GM19372 (cell line): ENCODE data around the gene PRKCE.

Experiments used
- ATAC-seq: cut with Tn5 transposase; IDR thresholded peaks from one replicate; pipeline ENCODE4 v1.9.1; 2021; ENCODE audit warnings: mild to moderate bottlenecking, low read depth, moderate library complexity; ENCODE audit not compliant: unreplicated experiment

Gene PRKCE

DNA sequence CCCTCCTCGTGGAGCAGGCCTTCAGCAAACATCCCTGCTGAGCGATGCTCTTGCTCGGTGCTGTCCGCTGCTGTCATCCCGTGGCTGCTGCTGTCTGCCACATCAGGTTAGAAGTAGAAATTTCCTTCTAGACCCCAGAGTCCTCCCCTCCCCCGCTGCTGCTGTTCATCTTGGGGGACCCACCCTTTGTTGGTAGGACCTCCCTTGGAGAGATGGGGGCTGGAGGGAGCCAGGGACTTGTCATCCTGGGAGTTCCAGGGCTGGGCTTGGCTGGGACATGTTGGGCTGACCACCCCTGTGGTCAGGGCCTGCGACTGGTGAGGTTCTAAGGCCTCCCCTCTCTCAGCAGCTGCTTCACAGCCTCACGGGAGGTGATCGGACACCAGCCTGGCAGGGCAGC is 122.4 kb downstream of the PRKCE start:
- ATAC-seq = no peak

GRCh38 chr2:45774688-45775244 is 123.3 kb downstream of the PRKCE start:
- no peak for ATAC-seq

DNA sequence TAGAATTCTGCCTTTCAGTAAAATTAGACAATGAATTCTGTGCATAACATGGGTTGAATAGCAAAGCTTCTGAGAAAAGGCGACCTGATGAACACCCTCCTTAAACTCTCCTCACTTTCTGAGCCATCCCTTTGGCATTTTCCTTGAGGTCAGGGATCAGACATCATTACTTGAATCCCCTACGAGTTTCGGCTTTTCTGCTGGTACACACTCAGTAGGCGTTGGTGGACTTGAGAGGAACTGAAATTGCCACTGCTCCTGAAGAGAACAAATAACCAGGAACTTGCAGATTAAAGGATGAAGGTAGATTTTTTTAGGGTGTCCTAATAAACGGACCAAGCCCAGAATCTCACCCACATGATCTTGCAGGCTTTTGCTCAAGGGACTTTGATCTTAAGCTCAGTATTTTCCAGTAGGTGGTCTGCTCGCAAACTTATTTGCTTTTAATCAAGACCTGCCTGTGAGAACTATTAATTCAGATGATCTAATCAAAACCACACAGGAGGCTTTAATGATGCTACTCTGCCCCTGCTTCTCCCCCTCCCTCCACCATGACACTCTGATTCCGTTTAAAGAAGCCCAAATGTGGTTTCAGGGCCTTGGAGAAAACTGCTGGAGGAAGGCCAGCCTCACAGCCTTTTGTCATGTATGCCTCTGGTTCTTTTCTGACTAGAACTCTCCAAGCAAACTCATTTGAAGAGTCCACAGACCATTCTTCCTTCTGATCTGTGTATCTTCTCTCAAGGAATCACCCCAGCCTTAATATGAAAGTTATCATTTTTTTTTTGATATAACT is 124.9 kb downstream of the PRKCE start:
- no peak for ATAC-seq

GRCh38 chr2:45777996-45778719 is 126.7 kb downstream of the PRKCE start:
- ATAC-seq = no peak

DNA sequence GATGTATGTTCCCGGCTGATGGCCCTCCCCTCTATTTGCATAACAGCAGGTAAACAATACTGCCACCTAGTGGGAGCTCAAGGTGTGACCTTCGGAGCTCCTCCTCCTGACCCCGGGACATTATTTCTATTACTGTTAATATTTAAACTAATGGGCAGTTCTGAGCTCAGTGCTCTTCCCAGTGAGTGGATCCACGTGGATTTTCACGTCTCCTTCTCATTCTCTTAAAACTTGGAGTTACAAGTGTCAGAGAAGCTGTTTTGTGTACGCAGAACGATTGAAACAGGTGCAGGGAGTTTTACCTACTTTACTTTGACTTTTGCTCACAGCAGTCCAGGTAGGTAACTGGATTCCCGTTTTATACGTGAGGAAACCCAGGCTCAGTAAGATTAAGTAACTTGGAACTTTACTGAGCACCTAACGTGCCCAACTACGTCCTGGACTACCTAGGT is 127.3 kb downstream of the PRKCE start:
- no peak for ATAC-seq

DNA sequence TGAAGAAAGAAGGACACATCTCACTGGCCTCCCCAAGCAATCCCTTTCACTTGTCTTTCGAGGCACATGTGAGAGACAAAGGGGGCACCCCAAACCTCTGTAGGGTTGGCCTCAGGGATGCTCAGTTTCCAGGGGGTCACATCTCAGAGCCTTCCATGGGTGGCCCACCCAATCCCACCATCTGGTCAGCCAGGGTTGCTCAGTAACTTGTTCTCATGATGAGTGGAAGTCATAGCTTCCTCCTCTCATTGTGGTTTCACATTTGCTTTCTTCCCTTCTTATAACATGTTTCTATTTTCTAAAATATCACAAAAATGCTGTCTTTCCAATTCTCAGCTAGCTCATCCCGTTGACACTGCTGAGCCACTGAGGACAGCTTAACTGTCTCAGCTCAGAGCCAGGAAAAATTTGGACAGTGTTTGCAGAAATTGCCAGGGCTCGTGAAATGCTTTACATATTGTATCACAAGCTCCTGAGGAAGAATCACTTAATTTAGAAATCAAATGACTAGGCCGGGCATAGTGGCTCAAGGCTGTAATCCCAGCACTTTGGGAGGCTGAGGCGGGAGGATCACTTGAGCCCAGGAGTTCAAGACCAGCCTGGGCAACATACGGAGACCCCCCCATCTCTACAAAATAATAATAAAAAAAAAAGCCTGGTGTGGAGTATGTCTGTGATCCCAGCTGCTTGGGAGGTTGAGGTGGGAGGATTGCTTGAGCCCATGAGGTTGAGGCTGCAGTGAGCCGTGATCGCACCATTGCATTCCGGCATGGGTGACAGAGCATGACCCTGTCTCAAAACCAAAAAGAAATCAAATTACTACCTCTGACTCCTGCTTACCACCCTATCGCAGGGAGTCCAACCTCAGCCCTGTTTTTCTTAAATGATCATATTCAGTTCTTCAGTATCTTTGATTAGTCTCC is 129.3 kb downstream of the PRKCE start:
- ATAC-seq = no peak

DNA sequence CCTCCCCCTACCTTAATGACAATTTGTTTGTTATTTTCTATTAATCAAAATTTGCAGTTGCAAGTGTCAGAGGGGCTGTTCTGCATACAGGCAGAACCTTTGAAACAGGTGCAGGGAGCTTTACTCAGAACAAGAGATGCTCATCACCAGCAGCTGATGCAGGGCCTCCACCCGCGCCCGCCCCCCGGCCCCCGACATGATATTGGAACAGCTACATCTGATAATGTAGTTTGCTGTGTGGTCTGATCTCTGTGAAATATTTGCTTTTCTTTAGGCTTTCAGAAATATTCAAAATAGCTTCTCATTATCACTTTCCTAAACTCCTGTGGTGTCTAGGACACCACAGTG is 130.0 kb downstream of the PRKCE start:
- no peak for ATAC-seq

DNA sequence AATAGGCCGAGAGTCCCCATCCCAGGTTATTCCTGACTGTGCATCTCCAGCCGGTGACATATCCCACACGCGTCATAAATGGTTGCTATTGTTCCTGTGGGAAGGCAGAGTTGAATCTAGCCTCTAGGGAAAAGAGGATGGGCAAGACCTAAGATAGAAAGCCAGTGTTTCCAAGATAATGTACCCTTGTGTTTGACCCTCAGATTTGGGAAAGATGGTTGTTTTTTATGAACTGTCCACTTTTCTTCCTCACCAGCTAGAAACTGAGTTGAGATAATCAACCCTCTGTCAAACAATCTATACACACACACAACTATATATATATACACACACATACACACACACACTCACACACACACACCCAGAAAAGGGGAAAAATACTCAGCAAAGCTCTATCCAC is 131.0 kb downstream of the PRKCE start:
- no peak for ATAC-seq

DNA sequence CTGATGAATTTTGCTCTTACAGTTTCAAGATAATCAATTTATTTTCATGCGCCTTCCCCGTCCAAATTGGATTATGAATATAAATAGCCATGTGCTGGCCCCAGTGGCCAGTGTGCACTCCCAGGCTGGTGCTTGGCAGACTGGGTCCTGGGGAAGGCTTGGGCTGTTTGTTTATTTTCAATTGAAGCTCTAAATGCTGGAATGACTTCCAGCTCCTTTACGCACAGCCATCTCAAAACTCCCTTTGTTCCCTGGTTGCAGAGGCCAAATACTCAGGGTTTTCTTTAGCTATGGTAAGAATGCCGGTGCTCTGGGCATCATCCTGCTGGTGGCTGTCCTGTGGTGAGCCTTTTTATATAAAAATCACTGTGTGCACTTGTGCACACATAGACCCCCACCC is 131.5 kb downstream of the PRKCE start:
- ATAC-seq = no peak

DNA sequence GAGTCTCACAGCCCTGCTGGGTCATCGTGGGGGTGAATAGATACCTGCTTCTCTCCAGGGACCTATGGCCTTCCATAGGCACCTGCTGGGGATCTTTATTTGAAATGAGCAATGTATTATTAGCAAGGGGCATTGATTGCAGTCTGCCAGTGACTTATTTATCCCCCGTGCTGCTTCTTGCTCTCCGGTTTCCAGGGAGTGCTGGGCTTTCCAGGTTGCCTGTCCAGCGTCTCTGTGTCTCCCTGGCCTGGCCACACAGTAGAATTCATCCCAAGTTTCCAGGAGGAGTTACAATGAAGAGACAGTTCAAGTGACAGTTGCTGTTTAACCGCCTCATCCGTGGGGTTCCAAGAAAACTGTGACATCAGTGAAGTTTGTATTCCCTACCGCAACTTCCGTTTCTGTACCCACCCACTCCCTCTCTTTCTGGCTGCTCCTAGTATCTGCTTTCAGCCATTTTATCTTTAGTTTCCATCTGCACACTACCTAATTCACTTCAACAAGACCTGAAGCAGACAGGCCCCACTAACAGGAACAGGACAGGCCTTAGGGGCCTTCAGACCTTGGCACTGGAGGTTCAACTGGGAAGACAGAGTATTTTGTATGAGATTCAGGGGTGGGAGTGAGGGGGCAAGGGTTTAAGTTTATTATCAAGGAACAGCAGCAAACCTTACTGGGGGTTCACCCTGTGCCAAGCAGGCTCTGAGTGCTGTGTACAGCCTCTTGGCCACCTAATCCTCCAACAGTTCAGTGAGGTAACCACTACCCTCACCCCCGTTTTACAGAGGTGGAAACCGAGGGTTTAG is 134.8 kb downstream of the PRKCE start:
- ATAC-seq = no peak

- no peak for ATAC-seq
Measured at GRCh38 chr2:45786836-45787357, 135.4 kb downstream of the PRKCE start.

GRCh38 chr2:45788401-45788800 is 136.9 kb downstream of the PRKCE start:
- ATAC-seq = no peak

DNA sequence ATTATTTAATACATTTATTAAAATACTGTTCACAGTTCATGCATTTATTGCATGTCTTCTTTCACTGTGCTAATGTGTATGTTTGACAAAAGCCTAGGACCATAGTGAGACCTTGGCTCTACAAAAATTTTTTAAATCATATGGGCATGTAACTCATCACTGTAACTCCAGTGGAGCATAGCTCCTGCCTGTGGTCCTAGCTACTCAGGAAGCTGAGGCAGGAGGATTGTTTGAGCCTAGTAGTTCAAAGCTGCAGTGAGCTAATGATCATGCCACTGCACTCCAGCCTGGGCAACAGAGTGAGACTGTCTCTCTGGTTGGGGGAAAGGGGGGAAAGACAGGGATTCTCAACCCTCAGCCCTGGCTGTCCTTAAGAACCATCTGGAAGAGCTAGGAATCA is 137.8 kb downstream of the PRKCE start:
- ATAC-seq = no peak

DNA sequence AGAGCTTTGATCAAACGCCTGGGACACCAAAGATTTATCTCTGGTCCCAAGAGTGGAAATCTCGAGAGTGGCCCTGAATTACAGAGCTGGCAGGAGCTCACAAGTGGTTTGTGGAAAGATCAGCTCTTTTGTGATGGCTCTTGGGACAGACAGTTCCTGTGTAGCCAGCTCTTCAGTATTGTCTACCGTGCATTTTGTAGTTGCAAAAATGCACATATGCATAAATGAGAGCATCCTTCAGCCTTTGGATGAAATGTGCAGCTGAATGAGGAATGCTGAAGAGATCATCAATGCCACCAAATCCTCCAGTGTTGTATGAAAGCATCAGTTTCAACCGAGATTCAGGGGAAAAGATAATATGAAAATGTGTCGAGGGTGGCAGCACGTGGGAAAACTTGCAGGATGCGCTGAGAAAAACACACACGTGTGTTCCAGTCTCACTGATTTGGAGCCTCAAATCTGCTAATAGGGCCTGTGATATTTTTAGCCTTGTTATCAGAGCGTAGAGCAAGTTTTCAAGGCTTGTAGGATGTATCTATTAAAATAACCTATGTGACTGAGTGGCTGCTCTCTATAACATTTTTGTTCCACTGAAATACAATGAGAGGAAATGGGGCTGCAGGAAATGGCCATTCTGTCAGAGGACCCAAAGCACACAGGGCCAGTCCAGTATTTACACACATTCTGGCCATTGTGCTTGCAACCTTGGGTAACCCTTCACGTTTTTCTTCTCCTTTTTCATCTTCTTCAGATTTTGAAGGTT is 138.7 kb downstream of the PRKCE start:
- ATAC-seq = no peak

GRCh38 chr2:45793305-45793962 is 142.0 kb downstream of the PRKCE start:
- no peak for ATAC-seq

DNA sequence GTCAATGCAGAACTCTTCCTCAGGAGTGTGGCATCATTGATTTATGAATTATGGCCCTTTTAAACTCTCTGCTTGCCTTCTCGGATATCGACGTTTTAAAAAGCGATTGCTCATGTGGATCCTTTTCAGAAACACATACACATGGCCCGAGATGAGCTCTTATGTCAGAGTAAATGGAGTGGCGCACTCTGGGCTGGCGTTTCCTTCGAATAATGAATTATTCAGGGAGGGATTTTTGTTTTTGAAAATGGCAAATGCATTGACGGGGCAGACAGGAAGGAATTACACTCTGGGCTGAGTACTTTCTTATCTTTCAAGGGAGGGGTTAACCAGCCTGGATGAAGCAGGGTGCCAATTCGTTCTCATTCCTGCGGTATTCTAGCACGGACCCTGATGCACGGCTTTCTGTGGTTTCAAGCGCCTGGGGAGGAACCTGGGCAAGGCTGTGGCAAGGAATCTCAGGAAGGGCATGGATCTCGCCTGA is 142.7 kb downstream of the PRKCE start:
- no peak for ATAC-seq

GRCh38 chr2:45796500-45796899 is 145.0 kb downstream of the PRKCE start:
- ATAC-seq = no peak
